A204.1 (cell line): Measurements from ENCODE around the gene EMX1.
"Not testable (repeated sequence)": the region's sequence is repeated elsewhere in the genome, so short reads cannot be mapped to it uniquely, and the experiment has no call there.

ENCODE experiments used
- FAIRE-seq: peaks from 2 replicates; lab custom pipeline; 2012; peaks lifted over from hg19 to GRCh38; lab: Jason Lieb, UNC

The EMX1 gene

DNA sequence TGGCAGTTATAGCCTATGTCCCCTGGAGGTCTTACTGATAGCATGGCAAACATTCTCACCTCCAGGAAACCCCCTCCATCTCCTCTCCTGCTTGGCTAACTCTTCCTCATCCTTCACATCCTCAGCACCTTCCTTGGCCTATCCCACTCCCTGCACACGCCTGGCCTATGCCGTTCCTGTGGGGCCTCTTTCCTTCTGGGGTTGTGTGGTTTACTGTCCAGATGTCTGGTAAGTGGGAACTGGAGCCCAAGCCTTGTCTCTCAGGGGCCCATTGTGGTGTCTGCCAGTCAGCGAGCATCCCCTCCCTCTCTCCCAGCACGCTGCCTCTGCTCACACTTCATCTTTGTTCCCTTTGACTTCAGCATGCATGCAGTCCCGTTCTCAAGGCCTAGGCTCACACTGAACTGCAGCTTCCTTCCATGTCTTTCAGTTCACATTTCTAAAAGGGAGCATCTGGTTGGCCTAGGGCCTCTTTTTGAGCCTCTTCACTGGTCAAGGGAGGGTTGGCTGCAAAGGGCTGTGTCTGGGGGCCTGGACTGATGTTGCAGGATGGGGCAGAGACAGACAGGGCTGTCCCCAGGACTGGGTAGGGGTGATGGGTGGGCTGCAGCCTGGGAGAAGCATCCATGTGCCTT lies 17.0 kb upstream of the EMX1 start:
- no peak for FAIRE-seq

- no peak for FAIRE-seq
Observed at GRCh38 chr2:72901426-72901825, 15.9 kb upstream of the EMX1 start.

DNA sequence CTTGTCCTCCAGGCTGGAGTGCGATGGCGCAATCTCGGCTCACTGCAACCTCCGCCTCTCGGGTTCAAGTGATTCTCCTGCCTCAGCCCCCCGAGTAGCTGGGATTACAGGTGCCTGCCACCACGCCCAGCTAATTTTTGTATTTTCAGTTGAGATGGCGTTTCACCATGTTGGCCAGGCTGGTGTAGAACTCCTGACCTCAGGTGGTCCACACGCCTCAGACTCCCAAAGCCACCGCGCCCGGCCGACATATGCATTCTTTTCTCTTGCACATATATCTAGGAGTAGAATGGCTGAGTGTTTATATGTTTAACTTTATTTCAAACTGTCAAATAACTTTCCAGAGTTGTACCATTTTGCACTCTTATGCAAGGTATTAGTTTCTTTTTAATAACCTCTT lies 9.9 kb upstream of the EMX1 start:
- FAIRE-seq: not testable (repeated sequence)

DNA sequence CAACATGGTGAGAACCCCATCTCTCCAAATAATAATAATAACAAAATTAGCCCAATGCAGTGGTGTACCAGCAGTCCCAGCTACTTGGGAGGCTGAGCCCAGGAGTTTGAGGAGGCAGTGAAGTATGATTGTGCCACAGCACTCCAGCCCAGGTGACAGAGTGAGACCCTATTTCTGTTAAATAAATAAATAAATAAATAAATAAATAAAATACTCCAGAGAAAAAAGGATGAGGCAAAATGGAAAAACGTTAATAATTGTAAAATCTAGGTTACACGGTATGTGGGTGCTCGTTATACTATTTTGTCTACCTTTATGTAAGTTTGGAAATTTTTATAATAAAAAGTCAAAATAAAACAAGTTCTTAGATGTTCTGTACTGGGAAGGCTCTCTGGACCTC lies 8.6 kb upstream of the EMX1 start:
- FAIRE-seq: no peak

DNA sequence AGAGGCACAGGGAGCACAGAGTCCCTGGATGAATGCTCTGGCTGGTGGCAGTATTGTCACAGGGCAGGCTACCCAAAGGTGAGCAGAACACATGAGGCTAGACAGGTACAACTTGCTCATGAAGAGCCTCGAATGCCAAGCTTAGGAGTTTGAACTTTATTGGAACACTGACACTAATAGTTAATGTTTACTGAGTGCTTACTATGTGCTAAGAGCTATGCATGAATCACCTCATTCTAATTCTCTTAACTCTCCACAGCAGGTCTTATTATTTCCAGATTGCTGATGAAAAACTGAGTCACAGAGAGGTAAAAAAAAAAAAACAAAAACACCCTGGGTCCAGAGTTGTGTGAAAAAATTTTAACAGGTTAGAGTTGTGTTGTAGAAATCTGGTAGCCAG lies 6.1 kb upstream of the EMX1 start:
- FAIRE-seq: no peak

DNA sequence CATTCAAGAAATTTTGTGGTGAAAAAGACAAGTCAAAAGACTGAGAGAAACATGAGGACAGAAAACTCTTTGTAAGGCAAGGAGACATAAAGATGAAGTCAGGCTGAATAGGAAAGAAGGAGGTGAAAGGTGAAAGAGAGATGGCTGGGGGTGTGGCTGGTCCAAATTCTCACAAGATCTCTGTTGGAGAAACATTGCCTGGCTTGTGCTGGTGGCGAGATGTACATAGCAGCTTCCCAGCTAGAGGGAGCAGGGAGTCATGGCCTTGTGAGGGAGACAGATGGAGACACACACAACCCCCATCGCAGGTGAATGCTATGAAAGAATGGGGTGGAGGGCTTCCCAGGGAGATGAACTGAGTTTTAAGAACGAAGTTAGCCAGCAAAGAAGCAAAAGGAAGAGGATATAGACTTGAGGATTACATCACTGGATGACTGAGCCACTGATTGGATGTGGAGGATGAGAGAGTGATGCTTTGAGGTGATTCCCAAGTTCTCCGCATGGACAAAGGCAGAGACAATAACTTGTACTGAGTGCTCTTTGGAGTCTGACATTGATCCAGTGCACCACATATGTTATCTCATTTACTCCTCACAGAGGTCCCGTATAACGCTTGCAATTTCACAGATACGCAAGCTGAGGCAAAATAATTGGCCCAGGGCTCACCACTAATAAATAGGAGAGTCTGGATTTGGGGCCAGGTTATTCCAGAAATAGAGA lies 3.7 kb upstream of the EMX1 start:
- no peak for FAIRE-seq

DNA sequence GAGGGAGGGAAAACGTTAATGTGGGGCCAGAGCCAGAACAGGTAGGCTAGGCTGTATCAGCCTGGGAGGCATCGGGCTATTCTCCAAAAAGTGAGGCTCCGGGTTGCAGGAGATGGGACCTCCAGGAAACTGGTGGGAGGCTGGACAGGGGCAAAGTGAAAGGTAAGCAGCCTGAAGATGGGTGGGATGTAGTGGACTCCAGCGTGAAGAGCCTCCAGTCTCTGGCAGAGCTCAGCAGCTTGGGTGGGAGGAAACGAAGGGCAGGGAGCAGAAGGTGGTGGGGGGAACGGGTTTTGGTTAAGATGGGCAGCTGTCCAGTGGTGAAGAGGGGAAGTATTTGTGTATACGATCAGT lies 3.1 kb upstream of the EMX1 start:
- FAIRE-seq: no peak

GRCh38 chr2:72914589-72915319 lies 2.6 kb upstream of the EMX1 start:
- FAIRE-seq: no peak

- no peak for FAIRE-seq
Observed at GRCh38 chr2:72915320-72915906, 1.9 kb upstream of the EMX1 start.

DNA sequence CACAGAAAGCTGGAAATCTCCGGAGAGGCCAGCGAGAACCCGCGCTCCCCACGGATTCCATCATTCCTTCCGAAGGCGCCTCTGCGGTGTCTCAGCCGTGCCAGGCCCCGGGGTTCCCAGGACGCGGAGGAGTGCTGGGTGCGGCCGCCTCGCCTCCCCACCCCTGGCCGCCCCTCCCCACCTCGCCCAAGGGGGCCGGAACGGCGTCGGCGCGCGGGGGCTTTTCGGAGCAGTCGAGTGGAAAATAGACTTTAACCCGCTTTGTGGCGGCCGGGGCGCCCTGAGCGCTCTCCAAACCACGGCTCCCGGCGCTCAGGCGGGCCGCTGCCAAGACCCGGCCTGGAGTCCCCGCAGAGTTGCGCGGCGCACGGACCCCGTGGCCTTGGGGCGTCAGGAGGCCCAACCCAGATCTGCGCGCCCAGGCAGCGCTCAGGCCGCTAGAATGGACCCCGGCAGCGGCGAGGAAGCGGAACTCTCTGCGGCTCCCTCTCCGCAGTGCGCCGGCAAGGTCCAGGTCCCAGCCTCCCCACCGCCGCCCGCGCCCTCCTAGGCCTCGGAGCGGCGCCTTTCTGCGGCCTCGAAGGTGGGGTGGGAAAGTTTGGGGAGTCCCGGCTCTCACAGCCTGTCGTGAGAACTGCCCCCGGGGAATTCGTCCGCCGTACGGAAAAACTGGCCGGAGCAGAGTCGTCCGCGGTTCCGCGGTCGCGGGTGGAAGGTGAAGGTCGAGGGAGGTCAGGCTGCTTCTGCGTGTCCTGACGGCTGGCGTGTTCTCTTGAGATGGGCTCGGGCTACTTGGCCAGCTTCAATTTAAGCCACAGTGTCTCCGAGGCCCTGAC lies 1.2 kb upstream of the EMX1 start:
- no peak for FAIRE-seq

DNA sequence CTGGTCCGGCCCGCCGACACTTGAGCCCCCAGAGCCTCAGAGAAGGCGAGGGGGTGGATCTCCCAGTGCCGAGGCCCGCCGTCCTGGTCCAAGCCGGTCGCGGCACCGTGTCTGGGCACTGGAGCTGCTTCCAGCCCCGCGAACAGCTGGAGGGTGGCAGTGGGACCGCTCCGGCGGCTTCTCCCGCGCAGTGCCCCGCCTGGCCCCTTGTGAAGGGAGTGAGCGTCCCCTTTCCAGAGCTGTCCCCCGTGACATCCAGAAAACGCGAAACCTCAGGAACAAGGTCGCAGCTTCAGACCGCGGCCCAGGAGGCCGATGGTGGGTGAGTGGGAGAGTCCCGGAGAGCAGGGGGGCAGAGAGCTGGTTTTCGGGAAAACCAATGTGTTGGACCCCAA lies 579 bp upstream of the EMX1 start:
- no peak for FAIRE-seq

DNA sequence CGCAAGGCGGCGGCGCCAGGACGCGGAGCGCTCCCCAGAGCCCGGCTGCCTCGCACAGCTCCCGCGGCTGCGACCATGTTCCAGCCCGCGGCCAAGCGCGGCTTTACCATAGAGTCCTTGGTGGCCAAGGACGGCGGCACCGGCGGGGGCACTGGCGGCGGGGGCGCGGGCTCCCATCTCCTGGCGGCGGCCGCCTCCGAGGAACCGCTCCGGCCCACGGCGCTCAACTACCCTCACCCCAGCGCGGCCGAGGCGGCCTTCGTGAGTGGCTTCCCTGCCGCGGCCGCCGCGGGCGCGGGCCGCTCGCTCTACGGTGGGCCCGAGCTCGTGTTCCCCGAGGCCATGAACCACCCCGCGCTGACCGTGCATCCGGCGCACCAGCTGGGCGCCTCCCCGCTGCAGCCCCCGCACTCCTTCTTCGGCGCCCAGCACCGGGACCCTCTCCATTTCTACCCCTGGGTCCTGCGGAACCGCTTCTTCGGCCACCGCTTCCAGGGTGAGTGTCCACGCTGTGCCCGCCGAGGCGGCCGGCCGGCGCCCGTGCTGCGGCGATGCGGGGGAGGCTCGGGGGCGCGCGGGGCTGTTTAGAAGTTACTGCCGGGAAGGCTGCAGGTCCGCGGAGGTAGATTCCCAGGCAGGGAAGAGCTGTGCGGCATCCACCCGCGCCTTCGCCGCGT lies 696 bp downstream of the EMX1 start:
- no peak for FAIRE-seq

- FAIRE-seq: no peak
Observed at GRCh38 chr2:72919414-72920317, 2.3 kb downstream of the EMX1 start.

- FAIRE-seq: no peak
Observed at GRCh38 chr2:72920318-72921087, 3.2 kb downstream of the EMX1 start.

DNA sequence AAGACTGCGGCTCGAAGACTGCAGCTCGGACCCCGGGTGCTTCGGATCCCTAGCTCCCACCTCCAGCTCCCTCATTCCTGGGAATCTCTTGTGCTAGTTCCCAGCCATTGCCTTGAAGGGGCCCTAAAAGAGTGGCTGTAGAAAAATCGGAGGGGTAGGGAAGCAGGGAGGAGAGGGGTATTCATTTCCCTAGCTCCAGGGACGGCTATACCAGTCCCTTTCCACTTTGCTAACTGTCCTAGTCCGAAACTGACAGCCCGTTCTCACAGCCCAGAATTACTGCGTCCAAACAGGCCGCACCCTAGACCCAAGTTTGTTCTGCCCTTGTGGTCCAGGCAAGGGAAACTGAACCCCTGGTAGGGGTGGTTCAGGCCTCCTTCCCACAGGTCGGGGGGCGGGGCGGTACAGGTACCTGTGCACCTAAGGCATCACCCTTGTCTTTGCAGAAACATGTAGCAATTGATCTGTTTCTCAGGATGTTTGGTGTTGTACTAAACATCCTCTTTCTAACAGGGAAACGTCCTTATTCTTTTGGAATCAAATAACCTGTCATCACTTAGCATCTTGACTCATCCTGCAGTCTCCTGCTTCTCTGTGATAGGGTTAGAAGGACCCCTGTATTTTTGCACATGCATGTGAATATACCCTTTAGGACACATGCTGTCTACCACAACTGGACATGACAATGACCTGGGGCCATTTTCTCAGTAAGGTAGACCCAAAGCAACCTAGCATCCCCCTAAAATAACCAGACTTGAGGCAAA lies 4.0 kb downstream of the EMX1 start:
- no peak for FAIRE-seq

DNA sequence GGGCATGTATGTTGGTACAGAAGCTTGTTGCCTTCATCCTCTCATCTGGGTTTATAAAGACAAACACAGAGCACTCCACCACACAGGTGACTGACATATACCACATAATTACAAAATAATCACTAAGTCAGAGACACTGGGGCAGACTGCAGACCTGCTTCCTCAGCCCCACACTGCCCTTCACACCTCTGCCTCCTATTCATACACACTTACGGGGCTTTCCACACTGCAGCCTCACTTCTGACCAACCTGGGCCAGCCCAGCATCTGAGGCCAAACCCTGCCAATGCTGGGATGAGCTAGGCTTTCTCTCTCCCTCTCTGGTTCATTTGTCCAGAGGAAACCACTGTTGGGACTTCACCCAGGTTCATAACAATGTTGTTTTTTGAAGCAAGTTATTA lies 4.5 kb downstream of the EMX1 start:
- FAIRE-seq: no peak

DNA sequence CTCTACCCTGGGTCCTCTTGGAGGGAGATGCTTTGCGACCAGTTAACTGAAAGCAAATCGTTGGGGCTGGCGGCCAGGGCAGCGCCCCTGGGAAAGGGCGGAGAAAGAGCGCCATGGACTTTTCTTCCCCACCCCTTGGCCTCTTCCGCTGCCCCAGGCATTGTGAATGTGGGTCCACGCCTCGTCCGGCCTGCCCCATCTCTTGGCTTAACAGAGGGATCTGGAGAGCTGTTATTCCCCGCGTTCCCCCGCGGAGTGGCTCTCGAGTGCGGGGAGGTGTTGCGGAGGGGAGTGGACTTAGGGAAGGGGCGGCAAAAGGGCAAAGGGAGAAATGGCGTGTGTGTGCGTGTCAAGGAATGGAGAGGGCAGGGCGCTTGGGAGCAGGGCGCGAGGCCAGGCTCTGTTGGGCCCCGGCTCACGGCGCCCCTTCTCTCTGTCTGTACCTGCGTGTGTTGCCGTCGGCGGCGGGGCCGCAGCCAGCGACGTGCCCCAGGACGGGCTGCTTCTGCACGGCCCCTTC lies 6.6 kb downstream of the EMX1 start:
- no peak for FAIRE-seq

DNA sequence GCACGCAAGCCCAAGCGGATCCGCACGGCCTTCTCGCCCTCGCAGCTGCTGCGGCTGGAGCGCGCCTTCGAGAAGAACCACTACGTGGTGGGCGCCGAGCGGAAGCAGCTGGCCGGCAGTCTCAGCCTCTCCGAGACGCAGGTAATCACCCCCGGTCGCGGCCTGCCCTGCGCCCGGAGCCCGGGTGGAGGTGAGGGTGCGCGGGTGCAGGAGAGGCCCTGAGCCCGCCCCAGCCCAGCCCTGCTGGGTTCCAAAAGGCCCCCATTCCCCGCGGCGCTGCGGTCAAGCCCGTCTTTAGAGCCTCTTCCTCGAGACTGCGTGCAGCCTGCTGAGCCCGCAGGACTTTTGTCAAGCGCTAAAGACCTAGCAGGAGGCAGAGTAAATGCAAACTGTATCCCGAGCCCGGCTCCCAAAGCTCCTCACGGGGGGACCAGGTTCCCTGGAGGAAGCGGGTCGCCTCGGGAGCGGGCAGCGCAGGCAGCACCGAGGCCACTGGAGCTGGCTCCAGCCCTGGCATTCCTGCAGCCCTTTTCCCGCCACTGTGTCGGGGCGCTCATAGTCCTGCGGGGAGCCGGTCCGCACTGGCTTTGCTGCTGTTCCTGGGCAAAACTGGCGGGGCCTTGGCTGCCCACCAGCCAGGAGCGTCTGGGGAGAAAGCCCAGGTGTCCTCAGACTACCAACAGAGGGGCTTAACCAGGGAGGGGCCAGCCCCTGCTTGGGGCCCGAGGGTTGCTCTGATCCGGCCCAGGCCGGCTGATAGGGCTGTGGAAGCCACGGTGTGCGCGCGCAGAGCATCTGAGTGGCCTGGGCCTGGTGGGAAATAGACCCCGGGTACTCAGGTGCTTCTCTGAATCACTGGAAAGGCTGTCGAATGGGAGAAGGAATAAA lies 7.3 kb downstream of the EMX1 start:
- FAIRE-seq: no peak
